ENCODE data around the gene ZSWIM3. TPM values are rescaled to one million over a fixed set of nuclear protein-coding genes. Genes with fewer than 3 reads are reported as not detected.

Gene ZSWIM3
- total RNA-seq, 4 donors from 2014 or later: 2.1 to 5.4 (median 4.0) TPM

GRCh38 chr20:45833030-45833882 lies 24.2 kb upstream of the ZSWIM3 start, which contains the start of gene SNX21:
Gene SNX21, plus strand, starts transcription at chr20:45833799. Its CDS starts 121 bp downstream, at chr20:45833920.
- Histone ChIP-seq H3K4me3 (peak within 1 kb of the TSS; percentile 73 to 95 (median 80)), H3K27me3 (no peaks in the 10 kb centered on the region), H3K27ac (replicated peaks in 1 of 4) (peak within 1 kb of the TSS; percentile 96 to 100 (median 97)), H3K4me1 (peaks cover 35 to 59% (median 50%) of the 10 kb centered on the region in 4 donors), H3K9me3 (peaks cover 0 to 2% (median 0%) of the 10 kb centered on the region in 4 donors), H3K36me3 (peaks cover 0 to 17% (median 8%) of the 10 kb centered on the region in 4 donors)
- TF ChIP-seq, protein P1, sequence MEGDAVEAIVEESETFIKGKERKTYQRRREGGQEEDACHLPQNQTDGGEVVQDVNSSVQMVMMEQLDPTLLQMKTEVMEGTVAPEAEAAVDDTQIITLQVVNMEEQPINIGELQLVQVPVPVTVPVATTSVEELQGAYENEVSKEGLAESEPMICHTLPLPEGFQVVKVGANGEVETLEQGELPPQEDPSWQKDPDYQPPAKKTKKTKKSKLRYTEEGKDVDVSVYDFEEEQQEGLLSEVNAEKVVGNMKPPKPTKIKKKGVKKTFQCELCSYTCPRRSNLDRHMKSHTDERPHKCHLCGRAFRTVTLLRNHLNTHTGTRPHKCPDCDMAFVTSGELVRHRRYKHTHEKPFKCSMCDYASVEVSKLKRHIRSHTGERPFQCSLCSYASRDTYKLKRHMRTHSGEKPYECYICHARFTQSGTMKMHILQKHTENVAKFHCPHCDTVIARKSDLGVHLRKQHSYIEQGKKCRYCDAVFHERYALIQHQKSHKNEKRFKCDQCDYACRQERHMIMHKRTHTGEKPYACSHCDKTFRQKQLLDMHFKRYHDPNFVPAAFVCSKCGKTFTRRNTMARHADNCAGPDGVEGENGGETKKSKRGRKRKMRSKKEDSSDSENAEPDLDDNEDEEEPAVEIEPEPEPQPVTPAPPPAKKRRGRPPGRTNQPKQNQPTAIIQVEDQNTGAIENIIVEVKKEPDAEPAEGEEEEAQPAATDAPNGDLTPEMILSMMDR (IDR thresholded peaks at IDR 0.05): no peak
- TF ChIP-seq POLR2A (IDR thresholded peaks at IDR 0.05; ENCODE audit: low read depth) (peak; percentile 24), POLR2AphosphoS5 (IDR thresholded peaks at IDR 0.05) (peak; percentile 71 to 74), EP300 (IDR thresholded peaks at IDR 0.05) (no peak)
- intact Hi-C loops (cut with DNase I): no loop called here
- peak; percentile 97 for DNase-seq (ENCODE audit: extremely low spot score)
- 6% methylated on average over 16 of the region's 35 CpGs for WGBS

GRCh38 chr20:45833883-45834796 lies 23.3 kb upstream of the ZSWIM3 start:
- Histone ChIP-seq H3K4me3 (peak overlapping the region; percentile 73 to 95 (median 80)), H3K27me3 (no peaks in the 10 kb centered on the region), H3K4me1 (peaks cover 32 to 52% (median 48%) of the 10 kb centered on the region in 4 donors), H3K27ac (replicated peaks in 1 of 4) (peak overlapping the region; percentile 96 to 100 (median 97)), H3K9me3 (peaks cover 0 to 2% (median 0%) of the 10 kb centered on the region in 4 donors), H3K36me3 (peaks cover 0 to 25% (median 12%) of the 10 kb centered on the region in 4 donors)
- intact Hi-C loops (cut with DNase I): no loop called here
- TF ChIP-seq POLR2AphosphoS5 (IDR thresholded peaks at IDR 0.05) (peak; percentile 48 to 66), EP300 (IDR thresholded peaks at IDR 0.05) (no peak), POLR2A (IDR thresholded peaks at IDR 0.05; ENCODE audit: low read depth) (peak; percentile 36)
- TF ChIP-seq, protein P1 (IDR thresholded peaks at IDR 0.05): no peak
- 10% methylated on average over 10 of the region's 71 CpGs for WGBS
- no peak for DNase-seq (ENCODE audit: extremely low spot score)

DNA sequence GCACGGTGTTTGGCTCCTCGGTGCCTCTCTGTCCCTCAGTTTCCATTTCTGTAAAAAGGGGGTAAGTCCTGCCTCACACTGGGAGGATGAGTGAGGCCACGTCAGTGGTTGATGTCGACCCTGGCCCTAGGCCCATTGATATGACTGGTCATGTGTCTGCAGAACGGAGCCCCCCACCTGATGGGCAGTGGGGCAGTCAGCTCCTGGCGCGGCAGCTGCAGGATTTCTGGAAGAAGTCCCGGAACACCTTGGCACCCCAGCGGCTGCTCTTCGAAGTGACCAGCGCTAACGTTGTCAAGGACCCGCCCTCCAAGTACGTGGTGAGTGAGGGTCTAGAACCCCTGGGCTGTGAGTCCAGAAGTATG lies 22.6 kb upstream of the ZSWIM3 start:
- no peak for DNase-seq (ENCODE audit: extremely low spot score)
- peaks cover 32 to 53% (median 48%) of the 10 kb centered on the region in 4 donors for H3K4me1 ChIP-seq
- H3K27me3 ChIP-seq: no peaks in the 10 kb centered on the region
- peak overlapping the region; percentile 73 to 95 (median 80) for H3K4me3 ChIP-seq
- H3K27ac ChIP-seq (replicated peaks in 1 of 4): peak overlapping the region; percentile 96 to 100 (median 97)
- H3K9me3 ChIP-seq: peaks cover 0 to 2% (median 0%) of the 10 kb centered on the region in 4 donors
- intact Hi-C loops (cut with DNase I): no loop called here
- H3K36me3 ChIP-seq: peaks cover 0 to 31% (median 16%) of the 10 kb centered on the region in 4 donors
- TF ChIP-seq, protein P1 (IDR thresholded peaks at IDR 0.05): no peak
- TF ChIP-seq POLR2A (IDR thresholded peaks at IDR 0.05; ENCODE audit: low read depth): no peak
- no peak for TF ChIP-seq POLR2AphosphoS5 (IDR thresholded peaks at IDR 0.05)
- TF ChIP-seq EP300 (IDR thresholded peaks at IDR 0.05): no peak
- WGBS: 62% methylated on average over 12 of the region's 14 CpGs

DNA sequence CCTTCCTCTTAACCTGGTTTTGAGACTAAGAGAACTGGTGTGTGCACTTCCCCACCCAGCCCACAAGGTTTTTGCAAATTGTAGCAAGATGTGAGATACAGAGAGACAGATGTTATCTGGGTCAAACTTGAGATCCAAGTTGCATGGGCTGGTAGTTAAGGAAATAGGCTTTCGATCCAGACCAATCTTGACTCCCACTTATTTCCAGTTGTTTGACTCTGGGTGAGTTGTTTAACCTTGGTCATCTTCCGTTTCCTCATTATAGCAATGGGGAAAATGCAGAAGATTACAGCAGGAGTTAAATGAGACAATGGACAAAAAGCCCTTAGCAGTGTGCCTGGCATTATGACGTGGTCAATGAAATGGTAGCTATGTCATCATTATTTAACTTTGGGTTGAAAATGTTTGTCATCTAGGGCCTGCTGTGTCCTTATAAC lies 22.1 kb upstream of the ZSWIM3 start:
- H3K27me3 ChIP-seq: no peaks in the 10 kb centered on the region
- H3K4me3 ChIP-seq: peak overlapping the region; percentile 73 to 95 (median 80)
- WGBS: 45% methylated on average over 3 of the region's 3 CpGs
- peaks cover 2 to 37% (median 22%) of the 10 kb centered on the region in 4 donors for H3K36me3 ChIP-seq
- peaks cover 0 to 2% (median 0%) of the 10 kb centered on the region in 4 donors for H3K9me3 ChIP-seq
- H3K4me1 ChIP-seq: peaks cover 32 to 58% (median 49%) of the 10 kb centered on the region in 4 donors
- intact Hi-C loops (cut with DNase I): no loop called here
- peak overlapping the region; percentile 96 to 100 (median 97) for H3K27ac ChIP-seq (replicated peaks in 1 of 4)
- TF ChIP-seq, protein P1 (IDR thresholded peaks at IDR 0.05): no peak
- no peak for TF ChIP-seq POLR2A (IDR thresholded peaks at IDR 0.05; ENCODE audit: low read depth)
- no peak for TF ChIP-seq EP300 (IDR thresholded peaks at IDR 0.05)
- no peak for TF ChIP-seq POLR2AphosphoS5 (IDR thresholded peaks at IDR 0.05)
- no peak for DNase-seq (ENCODE audit: extremely low spot score)

Measured in esophagus muscularis mucosa (tissue), 4 donors.